ENCODE results near the gene SHC1.

The SHC1 gene

GRCh38 chr1:154955718-154956543, 14.6 kb downstream of the SHC1 start, which contains the start of gene PBXIP1:
PBXIP1 (minus strand) TSS chr1:154956099; CDS start chr1:154953721, 2,378 bp downstream.
- DNase-seq, result peak; percentile 85 to 93

- no peak for DNase-seq
Measured at GRCh38 chr1:154955039-154955717, 15.4 kb downstream of the SHC1 start.

GRCh38 chr1:154954541-154954940, 16.0 kb downstream of the SHC1 start:
- DNase-seq, result no peak

- DNase-seq, result no peak
Measured at GRCh38 chr1:154953611-154954038, 16.9 kb downstream of the SHC1 start.

- no peak for DNase-seq
Measured at GRCh38 chr1:154952664-154953063, 17.9 kb downstream of the SHC1 start.

GRCh38 chr1:154951901-154952657, 18.5 kb downstream of the SHC1 start:
- no peak for DNase-seq

- no peak for DNase-seq
Measured at GRCh38 chr1:154948079-154948478, 22.5 kb downstream of the SHC1 start.

GRCh38 chr1:154945962-154946850, 24.3 kb downstream of the SHC1 start:
- DNase-seq, result no peak

- DNase-seq, result no peak
Measured at GRCh38 chr1:154945160-154945961, 25.2 kb downstream of the SHC1 start.

- no peak for DNase-seq
Measured at GRCh38 chr1:154944401-154945159, 26.0 kb downstream of the SHC1 start.

GRCh38 chr1:154943649-154944400, 26.7 kb downstream of the SHC1 start:
- DNase-seq, result peak; percentile 57 to 67

- no peak for DNase-seq
Measured at GRCh38 chr1:154941333-154942013, 29.1 kb downstream of the SHC1 start.

- DNase-seq, result no peak
Measured at GRCh38 chr1:154940651-154941194, 29.8 kb downstream of the SHC1 start.

GRCh38 chr1:154940213-154940560, 30.4 kb downstream of the SHC1 start:
- DNase-seq, result no peak

- no peak for DNase-seq
Measured at GRCh38 chr1:154938604-154939399, 31.7 kb downstream of the SHC1 start.

GRCh38 chr1:154937988-154938386, 32.6 kb downstream of the SHC1 start:
- no peak for DNase-seq

- peak; percentile 82 to 87 for DNase-seq
Measured at GRCh38 chr1:154937085-154937987, 33.2 kb downstream of the SHC1 start.
